K562 (cell line): ENCODE results near the gene RASD2. TPM values are rescaled to one million over a fixed set of nuclear protein-coding genes. Genes with fewer than 3 reads are reported as not detected.

ENCODE experiments used
- ATAC-seq: fragments of 200-7000 bp; cut with Tn5 transposase; 3 replicates; pipeline ENCODE4 v1.9.1; 2020; ENCODE audit warnings: moderate library complexity
- BruUV-seq: library from RNA; stranded (reverse); fragments of 400-500 nt; replicated peaks from 2 replicates; lab custom pipeline; 2021; lab: Mats Ljungman, UMichigan
- CTCF ChIA-PET: fragments of 300-600 bp; formaldehyde crosslinking; extraction: SDS; loops from one replicate; lab custom pipeline; 2021; ENCODE audit warnings: low intra/inter-chr PET ratio; lab: Yijun Ruan, JAX
- POLR2A ChIA-PET: fragments of 300-600, 350-650 bp; sonication (Branson Sonifier 250); formaldehyde crosslinking; extraction: SDS; loops from one replicate; lab custom pipeline; 2021; ENCODE audit warnings: antibody characterized with exemption, inconsistent platforms; lab: Yijun Ruan, JAX
- DNase-seq, 4 experiments: peaks; one replicate each; pipeline versions ENCODE4 v3.0.0 to v3.0.0-alpha.2; 2011 to 2018; ENCODE audit warnings: low spot score in 3 of 4, mixed read lengths in 3 of 4; ENCODE audit errors: extremely low read depth in 1 of 4
- FAIRE-seq: peaks from 2 replicates; lab custom pipeline; 2011; peaks lifted over from hg19 to GRCh38; lab: Jason Lieb, UNC
- H2AFZ ChIP-seq: 2 replicates; pipeline ENCODE4 v1.6.0; 2011; ENCODE audit warnings: low read depth, low read length, control low read depth, inconsistent platforms
- H3K27ac ChIP-seq: fragments of 200-600 bp; 3 replicates; pipeline ENCODE4 v1.8.0; 2011; ENCODE audit warnings: low read depth, mild to moderate bottlenecking, control low read depth, inconsistent platforms, low read length, moderate library complexity, mixed read lengths; ENCODE audit errors: extremely low read depth
- H3K27me3 ChIP-seq, 2 experiments: fragments of 300-600 bp in 1 of 2; 2 replicates in 1 of 2; 3 replicates in 1 of 2; pipeline versions ENCODE4 v1.6.0 to v1.8.0; 2011; ENCODE audit warnings: inconsistent platforms in 2 of 2, low read length in 2 of 2, mild to moderate bottlenecking in 1 of 2, mixed read lengths in 1 of 2, moderate library complexity in 1 of 2; ENCODE audit not compliant: control insufficient read depth in 2 of 2, insufficient read depth in 2 of 2
- H3K36me3 ChIP-seq: fragments of 300-600 bp; 3 replicates; pipeline ENCODE4 v1.8.0; 2011; ENCODE audit warnings: mild to moderate bottlenecking, low read length, inconsistent platforms; ENCODE audit not compliant: control insufficient read depth, insufficient read depth
- H3K4me1 ChIP-seq, 2 experiments: fragments of 200-600 bp in 1 of 2; replicated peaks in 1 of 2; 2 replicates in 1 of 2; 3 replicates in 1 of 2; pipeline versions ENCODE4 v1.5.1 to v1.8.0; 2011; ENCODE audit warnings: inconsistent platforms in 2 of 2, low read length in 2 of 2, mild to moderate bottlenecking in 1 of 2, mixed read lengths in 1 of 2, moderate library complexity in 1 of 2; ENCODE audit not compliant: control insufficient read depth in 2 of 2, insufficient read depth in 2 of 2
- H3K4me2 ChIP-seq: 2 replicates; pipeline ENCODE4 v1.6.1; 2011; ENCODE audit warnings: low read length, control low read depth, inconsistent platforms, mixed read lengths; ENCODE audit not compliant: insufficient read depth
- H3K4me3 ChIP-seq: fragments of 200-600 bp; sonication (generic), shearing (Covaris generic); 2 replicates; pipeline ENCODE4 v1.5.1; 2016; ENCODE audit warnings: control low read depth, inconsistent platforms
- H3K79me2 ChIP-seq: fragments of 200-600 bp; 3 replicates; pipeline ENCODE4 v1.8.0; 2011; ENCODE audit warnings: low read length, inconsistent platforms; ENCODE audit not compliant: control insufficient read depth, insufficient read depth
- H3K9ac ChIP-seq, 2 experiments: 2 replicates each; pipeline versions ENCODE4 v1.6.0 to v1.6.1; 2011; ENCODE audit warnings: low read depth in 2 of 2, low read length in 2 of 2, control low read depth in 1 of 2, inconsistent platforms in 1 of 2, mild to moderate bottlenecking in 1 of 2, mixed read lengths in 1 of 2; ENCODE audit not compliant: insufficient read depth in 1 of 2
- H3K9me1 ChIP-seq: one replicate; pipeline ENCODE4 v1.6.0; 2011; ENCODE audit warnings: inconsistent platforms, mild to moderate bottlenecking, low read length, moderate library complexity; ENCODE audit not compliant: control insufficient read depth, insufficient read depth
- H3K9me3 ChIP-seq: replicated peaks from 2 replicates; pipeline ENCODE4 v1.5.1; 2011; ENCODE audit warnings: low read depth, low read length, inconsistent platforms; ENCODE audit not compliant: control insufficient read depth, insufficient read depth
- H4K20me1 ChIP-seq: replicated peaks from 2 replicates; pipeline ENCODE4 v1.6.1; 2011; ENCODE audit warnings: low read length, inconsistent platforms, mixed read lengths; ENCODE audit not compliant: control insufficient read depth, insufficient read depth
- CBX2 ChIP-seq: fragments of 200-600 bp; sonication (generic); IDR thresholded peaks from one replicate; pipeline ENCODE4 v1.6.1; 2012; ENCODE audit warnings: mild to moderate bottlenecking, low read length, inconsistent platforms; ENCODE audit not compliant: insufficient read depth, poor library complexity, severe bottlenecking
- DPF2 ChIP-seq: fragments of 450-650 bp; IDR thresholded peaks from 2 replicates; pipeline ENCODE4 v1.6.1; 2016
- POLR2G ChIP-seq: fragments of 200-400 bp; formaldehyde crosslinking; IDR thresholded peaks from 2 replicates; pipeline ENCODE4 v1.6.1; 2017; ENCODE audit warnings: low read depth, mild to moderate bottlenecking, antibody characterized with exemption, low read length, moderate library complexity
- PTTG1 ChIP-seq: fragments of 450-650 bp; IDR thresholded peaks from 2 replicates; pipeline ENCODE4 v1.6.1; 2016; ENCODE audit warnings: low read depth, mild to moderate bottlenecking, missing genetic modification characterization, missing compliant biosample characterization
- RBM22 ChIP-seq: fragments of 200-400 bp; formaldehyde crosslinking; IDR thresholded peaks from 2 replicates; pipeline ENCODE4 v1.6.1; 2018; ENCODE audit warnings: low read length, low read depth; ENCODE audit not compliant: poor library complexity, severe bottlenecking
- RBM39 ChIP-seq: fragments of 200-400 bp; formaldehyde crosslinking; optimal IDR thresholded peaks from 2 replicates; pipeline ENCODE3; 2018; ENCODE audit warnings: low read depth, low read length
- SRF ChIP-seq, 2 experiments: fragments of 250-450, 450-650 bp in 1 of 2; sonication (Bioruptor Pico) in 1 of 2; sonication (generic) in 1 of 2; formaldehyde crosslinking; IDR thresholded peaks; 2 replicates each; pipeline versions ENCODE4 v1.5.0 to v1.5.1; 2020 to 2022; ENCODE audit warnings: mild to moderate bottlenecking in 1 of 2, missing genetic modification reagents in 1 of 2
- STAG1 ChIP-seq: sonication (generic); formaldehyde crosslinking; IDR thresholded peaks from 2 replicates; pipeline ENCODE4 v1.5.0; 2020; ENCODE audit warnings: missing genetic modification reagents, borderline replicate concordance
- TEAD1 ChIP-seq, 2 experiments: fragments of 450-650 bp in 1 of 2; sonication (generic) in 1 of 2; formaldehyde crosslinking; IDR thresholded peaks; 2 replicates each; pipeline versions ENCODE4 v1.4.0 to v1.8.0; 2020 to 2022; ENCODE audit warnings: mild to moderate bottlenecking in 2 of 2, missing genetic modification reagents in 1 of 2
- TSC22D4 ChIP-seq: fragments of 450-650 bp; IDR thresholded peaks from 2 replicates; pipeline ENCODE4 v1.6.1; 2016; ENCODE audit warnings: missing genetic modification characterization, missing biosample characterization, control low read depth
- ZZZ3 ChIP-seq: fragments of 450-650 bp; IDR thresholded peaks from 2 replicates; pipeline ENCODE4 v1.6.1; 2016; ENCODE audit warnings: antibody characterized with exemption, mild to moderate bottlenecking, moderate library complexity
- WGBS: fragments of 100-300 bp; shearing (Covaris generic); methylation state at CpG from one replicate; pipeline ENCODE4 v1.1.6; 2016; ENCODE audit warnings: low coverage, mixed read lengths; ENCODE audit not compliant: insufficient coverage; ENCODE audit errors: missing lambda C conversion rate; 5-methylcytosine and 5-hydroxymethylcytosine counted together
- in situ Hi-C: fragments of 300-500 bp; cut with MboI; formaldehyde crosslinking; loops from 4 replicates; pipeline ENCODE4 v1.15.0; 2018; ENCODE audit warnings: inconsistent platforms, mixed read lengths
- intact Hi-C: fragments of 100-400 bp; cut with micrococcal nuclease; formaldehyde crosslinking; loops from 2 replicates; pipeline ENCODE4 v1.14.2; 2022
- polyA plus RNA-seq, 8 experiments: library from polyadenylated mRNA; depleted of rRNA in 4 of 8; stranded (reverse) in 5 of 8; unstranded in 3 of 8; fragments of >200 nt; fragmentation: Nextera tagmentation in 2 of 8; fragmentation: Illumina TruSeq in 1 of 8; extraction: Ambion mirVana in 2 of 8; extraction: Trizol in 1 of 8; gene quantifications; 2 replicates each; pipeline versions ENCODE4 v1.2.1 to v1.2.3, GENCODE V29; 2011 to 2014; ENCODE audit warnings: inconsistent platforms in 1 of 8, missing spikeins in 1 of 8
- total RNA-seq, 7 experiments: library from RNA; depleted of rRNA in 6 of 7; stranded (reverse); fragments of >200 nt in 6 of 7; fragmentation: Illumina TruSeq in 2 of 7; extraction: Trizol in 2 of 7; gene quantifications; 2 replicates each; pipeline versions ENCODE4 v1.2.1 to v1.2.3, GENCODE V29; 2011 to 2021; ENCODE audit warnings: low replicate concordance in 1 of 7
- TF ChIP-seq, protein P1 (sequence below), 2 experiments: fragments of 450-650 bp; conservative IDR thresholded peaks; 2 replicates each; pipeline ENCODE4 v1.6.1; 2017; ENCODE audit warnings: mild to moderate bottlenecking in 2 of 2, moderate library complexity in 2 of 2
- TF ChIP-seq, protein P2 (sequence below): conservative IDR thresholded peaks from 2 replicates; pipeline ENCODE4 v1.6.1; 2011; ENCODE audit warnings: low read depth, mild to moderate bottlenecking, low read length; ENCODE audit not compliant: control insufficient read depth

The RASD2 gene
- total and polyA plus RNA-seq, 9 of the 15 experiments (the other 6 are each of a cell fraction or from before 2014, with no cell fraction given) = 0.05 TPM; not detected in 8

DNA sequence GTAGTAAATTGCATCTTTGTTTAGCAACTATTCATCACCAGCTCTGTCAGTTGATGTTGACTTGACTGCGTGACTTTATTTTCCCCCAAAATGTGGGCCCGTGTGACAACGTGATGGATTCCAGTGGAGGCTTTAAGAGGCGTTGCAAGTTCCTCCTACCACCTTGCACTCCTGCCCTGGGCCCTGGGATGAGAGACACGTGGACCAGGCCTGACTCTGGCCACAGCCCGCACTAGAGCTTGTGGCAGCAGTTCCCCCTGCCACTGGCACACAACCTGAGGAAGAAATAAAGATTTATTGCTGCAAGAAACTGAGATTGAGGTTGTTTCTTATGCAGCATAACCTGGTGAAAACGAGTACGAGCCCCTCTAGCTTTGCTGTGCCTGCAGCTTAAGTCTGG lies 31.9 kb downstream of the RASD2 start:
- 2% methylated on average over 6 of the region's 8 CpGs for WGBS
- peaks cover 10 to 47% of the 10 kb centered on the region in 2 experiments; a peak in 4 of 5 replicates for H3K27me3 ChIP-seq
- in situ Hi-C loops = no loop called here
- H2AFZ ChIP-seq = no peak overlapping the region
- DNase-seq (no peak), ATAC-seq (no peak), FAIRE-seq (no peak)
- H3K27ac ChIP-seq = no peak overlapping the region
- H3K4me3 ChIP-seq = no peak overlapping the region
- H3K9me3 ChIP-seq = no peaks in the 10 kb centered on the region
- no peak for TF ChIP-seq STAG1 (CRISPR knock-in tag)
- no peak for TF ChIP-seq PTTG1 (tag)
- no peak for TF ChIP-seq SRF (CRISPR knock-in tag; IDR thresholded peaks at IDR 0.05)
- TF ChIP-seq RBM39 = no peak
- TF ChIP-seq, protein P1, sequence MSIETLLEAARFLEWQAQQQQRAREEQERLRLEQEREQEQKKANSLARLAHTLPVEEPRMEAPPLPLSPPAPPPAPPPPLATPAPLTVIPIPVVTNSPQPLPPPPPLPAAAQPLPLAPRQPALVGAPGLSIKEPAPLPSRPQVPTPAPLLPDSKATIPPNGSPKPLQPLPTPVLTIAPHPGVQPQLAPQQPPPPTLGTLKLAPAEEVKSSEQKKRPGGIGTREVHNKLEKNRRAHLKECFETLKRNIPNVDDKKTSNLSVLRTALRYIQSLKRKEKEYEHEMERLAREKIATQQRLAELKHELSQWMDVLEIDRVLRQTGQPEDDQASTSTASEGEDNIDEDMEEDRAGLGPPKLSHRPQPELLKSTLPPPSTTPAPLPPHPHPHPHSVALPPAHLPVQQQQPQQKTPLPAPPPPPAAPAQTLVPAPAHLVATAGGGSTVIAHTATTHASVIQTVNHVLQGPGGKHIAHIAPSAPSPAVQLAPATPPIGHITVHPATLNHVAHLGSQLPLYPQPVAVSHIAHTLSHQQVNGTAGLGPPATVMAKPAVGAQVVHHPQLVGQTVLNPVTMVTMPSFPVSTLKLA (conservative IDR thresholded peaks at IDR 0.05) = no peak
- TF ChIP-seq ZZZ3 = no peak
- no peak for TF ChIP-seq RBM22
- TF ChIP-seq, protein P2, sequence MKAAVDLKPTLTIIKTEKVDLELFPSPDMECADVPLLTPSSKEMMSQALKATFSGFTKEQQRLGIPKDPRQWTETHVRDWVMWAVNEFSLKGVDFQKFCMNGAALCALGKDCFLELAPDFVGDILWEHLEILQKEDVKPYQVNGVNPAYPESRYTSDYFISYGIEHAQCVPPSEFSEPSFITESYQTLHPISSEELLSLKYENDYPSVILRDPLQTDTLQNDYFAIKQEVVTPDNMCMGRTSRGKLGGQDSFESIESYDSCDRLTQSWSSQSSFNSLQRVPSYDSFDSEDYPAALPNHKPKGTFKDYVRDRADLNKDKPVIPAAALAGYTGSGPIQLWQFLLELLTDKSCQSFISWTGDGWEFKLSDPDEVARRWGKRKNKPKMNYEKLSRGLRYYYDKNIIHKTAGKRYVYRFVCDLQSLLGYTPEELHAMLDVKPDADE = no peak
- no peak for TF ChIP-seq DPF2
- TF ChIP-seq TSC22D4 (tag) = no peak
- no peak for TF ChIP-seq POLR2G
- no peak for TF ChIP-seq TEAD1 (CRISPR knock-in tag; IDR thresholded peaks at IDR 0.05)
- TF ChIP-seq CBX2 = no peak
- H4K20me1 ChIP-seq = no peaks in the 10 kb centered on the region
- H3K36me3 ChIP-seq = no peaks in the 10 kb centered on the region
- H3K9me1 ChIP-seq = no peaks in the 10 kb centered on the region
- H3K4me2 ChIP-seq = no peak overlapping the region
- no TSS peak for BruUV-seq
- CTCF ChIA-PET = no interaction called here
- no peaks in the 10 kb centered on the region; a peak in 1 of 5 replicates for H3K4me1 ChIP-seq
- no peak overlapping the region for H3K9ac ChIP-seq
- intact Hi-C loops = no loop called here
- POLR2A ChIA-PET = interaction anchor here (0.7 to 1.6 kb wide), 4 partner anchors 8 to 145 kb away, joined by 3 to 5 read pairs (median 4); no protein-coding TSS in a partner anchor
- no peaks in the 10 kb centered on the region for H3K79me2 ChIP-seq
